HG03025 (cell line): Measurements from ENCODE around the gene SLC4A11.

Source experiments
- ATAC-seq: cut with Tn5 transposase; IDR thresholded peaks from one replicate; pipeline ENCODE4 v1.9.1; 2021; ENCODE audit warnings: mild to moderate bottlenecking, moderate library complexity; ENCODE audit not compliant: unreplicated experiment, low FRiP score

Gene SLC4A11

GRCh38 chr20:3239026-3239866, at the start of gene SLC4A11:
Gene SLC4A11, minus strand, starts transcription at chr20:3239190. Its CDS starts 53 bp downstream, at chr20:3239137.
- ATAC-seq: no peak

- ATAC-seq: no peak
These were observed 44.3 kb upstream of the SLC4A11 start for GRCh38 chr20:3283222-3283820.

- no peak for ATAC-seq
These were observed 43.6 kb upstream of the SLC4A11 start for GRCh38 chr20:3282271-3283221.

- ATAC-seq: no peak
These were observed 42.4 kb upstream of the SLC4A11 start for GRCh38 chr20:3281437-3281836.

GRCh38 chr20:3279761-3280160, 40.8 kb upstream of the SLC4A11 start:
- ATAC-seq: no peak

GRCh38 chr20:3277686-3278465, 38.9 kb upstream of the SLC4A11 start:
- no peak for ATAC-seq

- no peak for ATAC-seq
These were observed 37.7 kb upstream of the SLC4A11 start for GRCh38 chr20:3276680-3277015.

GRCh38 chr20:3275966-3276679, 37.1 kb upstream of the SLC4A11 start:
- ATAC-seq: no peak

GRCh38 chr20:3275064-3275935, 36.3 kb upstream of the SLC4A11 start:
- no peak for ATAC-seq

- ATAC-seq: no peak
These were observed 34.4 kb upstream of the SLC4A11 start for GRCh38 chr20:3273371-3273770.

- no peak for ATAC-seq
These were observed 31.1 kb upstream of the SLC4A11 start for GRCh38 chr20:3270051-3270450.

GRCh38 chr20:3262566-3262965, 23.6 kb upstream of the SLC4A11 start:
- ATAC-seq: no peak

GRCh38 chr20:3258429-3258828, 19.4 kb upstream of the SLC4A11 start:
- ATAC-seq: no peak

GRCh38 chr20:3255728-3256127, 16.7 kb upstream of the SLC4A11 start:
- no peak for ATAC-seq

GRCh38 chr20:3251806-3252205, 12.8 kb upstream of the SLC4A11 start:
- ATAC-seq: no peak

- no peak for ATAC-seq
These were observed 11.1 kb upstream of the SLC4A11 start for GRCh38 chr20:3250091-3250504.

- ATAC-seq: no peak
These were observed 10.0 kb upstream of the SLC4A11 start for GRCh38 chr20:3248993-3249347.

GRCh38 chr20:3248167-3248992, 9.4 kb upstream of the SLC4A11 start:
- no peak for ATAC-seq
